ENCODE measurements around the gene KCNK17.

The KCNK17 gene

GRCh38 chr6:39319621-39320362, 5.6 kb upstream of the KCNK17 start:
- Histone ChIP-seq H2AFZ (ENCODE audit: low read depth, low read length) (no peak overlapping the region), H3K4me1 (ENCODE audit: low read length) (no peaks in the 10 kb centered on the region), H3K27ac (ENCODE audit: low read length) (no peak overlapping the region), H3K27me3 (ENCODE audit: low read depth, low read length) (peaks cover 52% of the 10 kb centered on the region), H3K9me3 (ENCODE audit: insufficient read depth, low read length) (no peaks in the 10 kb centered on the region), H3K79me2 (ENCODE audit: low read length) (no peaks in the 10 kb centered on the region), H3K9ac (ENCODE audit: low read length) (no peak overlapping the region), H3K36me3 (replicated peaks; ENCODE audit: low read depth, low read length) (no peaks in the 10 kb centered on the region), H3K4me2 (ENCODE audit: low read length) (no peak overlapping the region), H4K20me1 (ENCODE audit: insufficient read depth, low read length) (no peaks in the 10 kb centered on the region), H3K4me3 (ENCODE audit: low read length) (no peak overlapping the region)
- TF ChIP-seq CTCF (IDR thresholded peaks at IDR 0.05; ENCODE audit: low read depth, low read length) (no peak), EZH2phosphoT487 (IDR thresholded peaks at IDR 0.05; ENCODE audit: low read depth) (no peak)

- Histone ChIP-seq H3K36me3 (replicated peaks; ENCODE audit: low read depth, low read length) (no peaks in the 10 kb centered on the region), H3K27me3 (ENCODE audit: low read depth, low read length) (peaks cover 38% of the 10 kb centered on the region), H4K20me1 (ENCODE audit: insufficient read depth, low read length) (no peaks in the 10 kb centered on the region), H3K4me1 (ENCODE audit: low read length) (no peaks in the 10 kb centered on the region), H3K9ac (ENCODE audit: low read length) (no peak overlapping the region), H3K4me3 (ENCODE audit: low read length) (no peak overlapping the region), H3K9me3 (ENCODE audit: insufficient read depth, low read length) (no peaks in the 10 kb centered on the region), H3K4me2 (ENCODE audit: low read length) (no peak overlapping the region), H3K79me2 (ENCODE audit: low read length) (no peaks in the 10 kb centered on the region), H2AFZ (ENCODE audit: low read depth, low read length) (no peak overlapping the region), H3K27ac (ENCODE audit: low read length) (no peak overlapping the region)
- no peak for TF ChIP-seq CTCF (IDR thresholded peaks at IDR 0.05; ENCODE audit: low read depth, low read length)
- TF ChIP-seq EZH2phosphoT487 (IDR thresholded peaks at IDR 0.05; ENCODE audit: low read depth), result no peak
Observed at GRCh38 chr6:39317256-39317655, 3.0 kb upstream of the KCNK17 start.

- no peaks in the 10 kb centered on the region for H3K9me3 ChIP-seq (ENCODE audit: insufficient read depth, low read length)
- H3K4me3 ChIP-seq (ENCODE audit: low read length), result no peak overlapping the region
- H3K4me2 ChIP-seq (ENCODE audit: low read length), result no peak overlapping the region
- H2AFZ ChIP-seq (ENCODE audit: low read depth, low read length), result no peak overlapping the region
- no peaks in the 10 kb centered on the region for H4K20me1 ChIP-seq (ENCODE audit: insufficient read depth, low read length)
- TF ChIP-seq EZH2phosphoT487 (IDR thresholded peaks at IDR 0.05; ENCODE audit: low read depth) (no peak), CTCF (IDR thresholded peaks at IDR 0.05; ENCODE audit: low read depth, low read length) (no peak)
- no peaks in the 10 kb centered on the region for H3K36me3 ChIP-seq (replicated peaks; ENCODE audit: low read depth, low read length)
- H3K79me2 ChIP-seq (ENCODE audit: low read length), result no peaks in the 10 kb centered on the region
- H3K27me3 ChIP-seq (ENCODE audit: low read depth, low read length), result peaks cover 20% of the 10 kb centered on the region
- no peak overlapping the region for H3K27ac ChIP-seq (ENCODE audit: low read length)
- peaks cover 10% of the 10 kb centered on the region; the same call in 1 of the 2 replicates for H3K4me1 ChIP-seq (ENCODE audit: low read length)
- no peak overlapping the region for H3K9ac ChIP-seq (ENCODE audit: low read length)
Observed at GRCh38 chr6:39313526-39314272, 520 bp downstream of the KCNK17 start.

- Histone ChIP-seq H3K4me2 (ENCODE audit: low read length) (no peak overlapping the region), H4K20me1 (ENCODE audit: insufficient read depth, low read length) (no peaks in the 10 kb centered on the region), H2AFZ (ENCODE audit: low read depth, low read length) (no peak overlapping the region), H3K36me3 (replicated peaks; ENCODE audit: low read depth, low read length) (no peaks in the 10 kb centered on the region), H3K27ac (ENCODE audit: low read length) (no peak overlapping the region), H3K79me2 (ENCODE audit: low read length) (no peaks in the 10 kb centered on the region), H3K4me3 (ENCODE audit: low read length) (no peak overlapping the region), H3K9me3 (ENCODE audit: insufficient read depth, low read length) (no peaks in the 10 kb centered on the region), H3K27me3 (ENCODE audit: low read depth, low read length) (peaks cover 18% of the 10 kb centered on the region; the same call in 1 of the 2 replicates), H3K4me1 (ENCODE audit: low read length) (peaks cover 10% of the 10 kb centered on the region; the same call in 1 of the 2 replicates), H3K9ac (ENCODE audit: low read length) (no peak overlapping the region)
- no peak for TF ChIP-seq CTCF (IDR thresholded peaks at IDR 0.05; ENCODE audit: low read depth, low read length)
- TF ChIP-seq EZH2phosphoT487 (IDR thresholded peaks at IDR 0.05; ENCODE audit: low read depth), result no peak
Observed at GRCh38 chr6:39312912-39313525, 1.2 kb downstream of the KCNK17 start.

Measured in OCI-LY3 (cell line).